HG03066 (cell line): ENCODE results near the gene NCOR1.
"Not testable (repeated sequence)": the region's sequence is repeated elsewhere in the genome, so short reads cannot be mapped to it uniquely, and the experiment has no call there.

Source experiments
- ATAC-seq: cut with Tn5 transposase; IDR thresholded peaks from one replicate; pipeline ENCODE4 v1.9.1; 2021; ENCODE audit warnings: low read depth; ENCODE audit not compliant: unreplicated experiment

Gene NCOR1

DNA sequence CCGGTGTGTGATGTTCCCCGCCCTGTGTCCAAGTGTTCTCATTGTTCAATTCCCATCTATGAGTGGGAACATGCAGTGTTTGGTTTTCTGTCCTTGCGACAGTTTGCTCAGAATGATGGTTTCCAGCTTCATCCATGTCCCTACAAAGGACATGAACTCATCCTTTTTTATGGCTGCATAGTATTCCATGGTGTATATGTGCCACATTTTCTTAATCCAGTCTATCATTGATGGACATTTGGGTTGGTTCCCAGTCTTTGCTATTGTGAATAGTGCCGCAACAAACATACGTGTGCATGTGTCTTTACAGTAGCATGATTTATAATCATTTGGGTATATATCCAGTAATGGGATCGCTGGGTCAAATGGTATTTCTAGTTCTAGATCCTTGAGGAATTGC, 63.0 kb downstream of the NCOR1 start:
- ATAC-seq: not testable (repeated sequence)

- ATAC-seq: no peak
Observed at GRCh38 chr17:16150251-16150856, 65.0 kb downstream of the NCOR1 start.

DNA sequence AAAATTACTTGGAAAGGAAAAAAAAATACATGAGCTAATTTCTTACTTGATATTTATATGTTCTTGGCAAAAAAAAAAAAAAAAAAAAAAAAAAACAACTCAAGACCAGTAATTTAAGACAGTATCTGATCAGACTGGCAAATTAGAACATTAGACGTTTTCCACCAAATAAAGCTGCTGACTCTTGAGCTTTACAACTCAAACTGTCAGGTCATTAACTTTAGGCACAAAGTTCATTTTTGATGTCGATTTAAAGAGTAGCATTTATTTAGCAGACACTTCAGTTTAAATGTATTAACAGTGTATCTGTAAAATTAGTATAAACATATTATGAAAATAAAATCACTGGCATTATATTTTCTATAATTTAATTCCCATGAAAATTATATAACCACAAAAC, 66.7 kb downstream of the NCOR1 start:
- ATAC-seq: no peak

GRCh38 chr17:16145319-16145890, 69.9 kb downstream of the NCOR1 start:
- not testable (repeated sequence) for ATAC-seq

DNA sequence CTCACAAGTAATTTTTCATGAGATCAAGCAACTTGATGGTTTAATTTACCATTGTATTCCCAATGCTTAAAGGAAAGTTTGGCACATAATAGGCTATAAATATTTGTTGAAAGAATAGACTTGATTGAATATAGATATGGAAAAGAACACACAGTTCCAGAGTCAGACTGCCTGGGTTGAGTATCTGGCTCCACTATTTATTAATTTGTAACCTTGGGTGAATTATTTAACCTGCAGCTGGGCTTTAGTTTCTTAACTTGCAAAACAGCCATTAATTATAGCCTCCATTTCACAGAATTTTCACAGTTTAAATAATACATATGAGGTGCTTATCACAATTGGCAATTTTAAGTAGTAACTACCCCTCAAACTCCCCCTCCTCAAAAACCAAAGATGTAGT, 73.6 kb downstream of the NCOR1 start:
- ATAC-seq: no peak

GRCh38 chr17:16140854-16141253, 74.5 kb downstream of the NCOR1 start:
- ATAC-seq: no peak

DNA sequence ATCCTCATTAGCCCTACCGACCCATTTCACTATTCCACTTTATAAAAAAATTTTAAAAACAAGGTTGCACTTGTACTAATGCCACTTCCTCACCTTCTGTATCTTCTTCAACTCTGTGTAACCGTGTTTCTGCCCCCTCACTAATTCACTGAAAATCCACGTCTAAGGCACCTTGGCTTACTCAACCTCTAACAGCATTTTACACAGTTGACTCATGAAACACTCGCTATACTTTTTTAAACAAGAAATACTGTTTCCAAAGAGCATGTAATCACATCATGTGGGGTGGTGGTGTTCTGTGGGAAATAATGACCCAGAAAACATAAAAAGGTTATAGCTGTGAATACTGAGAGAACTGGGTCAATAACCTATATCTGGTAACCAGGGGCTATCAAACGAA, 79.9 kb downstream of the NCOR1 start:
- ATAC-seq: no peak

GRCh38 chr17:16131593-16131992, 83.7 kb downstream of the NCOR1 start:
- ATAC-seq: no peak

GRCh38 chr17:16129441-16130205, 85.7 kb downstream of the NCOR1 start:
- no peak for ATAC-seq

- no peak for ATAC-seq
Observed at GRCh38 chr17:16123531-16123930, 91.8 kb downstream of the NCOR1 start.

DNA sequence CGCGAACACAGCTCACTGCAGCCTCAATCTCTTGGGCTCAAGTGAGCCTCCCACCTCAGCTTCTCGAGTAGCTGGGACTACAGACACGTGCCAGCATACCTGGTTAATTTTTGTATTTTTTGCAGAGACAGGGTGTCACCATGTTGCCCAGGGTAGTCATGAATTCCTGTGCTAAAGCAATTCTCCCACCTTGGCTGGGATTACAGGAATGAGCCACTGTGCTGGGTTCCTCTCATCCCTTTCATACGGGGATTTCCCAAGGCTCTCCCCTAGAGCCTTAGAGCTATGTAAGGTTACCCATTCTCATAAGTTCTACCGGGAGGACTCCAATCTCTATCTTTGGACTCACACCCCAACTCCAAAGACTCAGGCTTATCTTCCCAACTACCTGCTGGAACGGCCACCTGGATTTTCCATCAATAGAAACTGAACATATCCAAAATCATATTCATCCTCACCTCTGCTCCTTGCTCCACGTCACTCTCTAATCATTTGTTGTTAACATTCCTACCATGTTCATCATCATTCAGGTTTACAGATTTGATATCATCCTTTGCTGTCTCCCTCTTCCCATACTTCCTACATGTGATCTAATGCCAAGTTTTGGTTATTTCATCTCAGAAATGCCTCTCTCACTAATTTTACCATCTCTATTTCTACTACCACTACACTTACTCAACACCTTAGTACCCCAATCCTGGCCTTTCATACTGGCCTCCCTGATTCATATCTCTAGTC, 92.5 kb downstream of the NCOR1 start:
- ATAC-seq: no peak

DNA sequence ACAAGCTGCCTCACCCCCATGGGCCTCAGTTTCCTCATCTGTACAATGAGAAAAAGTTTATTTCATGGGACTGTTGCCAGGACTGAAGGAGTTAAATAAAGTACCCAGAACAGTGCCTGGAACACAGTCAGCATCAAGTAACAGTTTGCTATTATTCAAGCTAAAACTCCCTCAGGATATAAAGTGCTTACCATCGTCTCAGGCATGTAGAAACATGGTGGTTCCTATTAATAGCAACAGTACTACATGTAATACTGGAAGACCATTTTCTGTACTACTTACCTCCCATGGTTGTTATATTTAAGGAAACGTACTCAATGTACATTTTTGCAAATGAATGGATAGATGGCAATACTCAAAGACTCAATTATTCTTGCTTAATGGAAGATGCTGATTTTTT, 93.4 kb downstream of the NCOR1 start:
- ATAC-seq: no peak

- ATAC-seq: no peak
Observed at GRCh38 chr17:16120937-16121336, 94.4 kb downstream of the NCOR1 start.

- ATAC-seq: no peak
Observed at GRCh38 chr17:16117149-16117548, 98.2 kb downstream of the NCOR1 start.

GRCh38 chr17:16115077-16115698, 100.1 kb downstream of the NCOR1 start:
- ATAC-seq: not testable (repeated sequence)

DNA sequence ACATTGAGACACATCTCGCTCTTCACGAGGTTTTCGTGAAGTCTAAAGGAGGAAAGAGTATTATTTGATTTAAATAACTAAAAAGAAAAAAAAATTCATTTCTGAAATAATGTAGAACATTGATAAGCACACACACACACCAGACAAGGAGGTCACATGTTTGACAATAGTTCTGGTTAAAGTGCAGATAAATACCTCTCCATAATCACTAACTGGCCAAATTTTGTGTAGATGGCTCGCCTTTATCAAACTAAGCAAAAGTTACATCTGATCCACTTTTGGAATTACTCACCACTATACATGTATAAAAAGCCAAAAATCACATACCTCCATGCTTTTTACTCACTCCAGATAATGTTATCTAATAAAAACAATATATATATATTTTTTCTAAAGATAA, 106.5 kb downstream of the NCOR1 start:
- no peak for ATAC-seq

- ATAC-seq: no peak
Observed at GRCh38 chr17:16108386-16108785, 106.9 kb downstream of the NCOR1 start.

DNA sequence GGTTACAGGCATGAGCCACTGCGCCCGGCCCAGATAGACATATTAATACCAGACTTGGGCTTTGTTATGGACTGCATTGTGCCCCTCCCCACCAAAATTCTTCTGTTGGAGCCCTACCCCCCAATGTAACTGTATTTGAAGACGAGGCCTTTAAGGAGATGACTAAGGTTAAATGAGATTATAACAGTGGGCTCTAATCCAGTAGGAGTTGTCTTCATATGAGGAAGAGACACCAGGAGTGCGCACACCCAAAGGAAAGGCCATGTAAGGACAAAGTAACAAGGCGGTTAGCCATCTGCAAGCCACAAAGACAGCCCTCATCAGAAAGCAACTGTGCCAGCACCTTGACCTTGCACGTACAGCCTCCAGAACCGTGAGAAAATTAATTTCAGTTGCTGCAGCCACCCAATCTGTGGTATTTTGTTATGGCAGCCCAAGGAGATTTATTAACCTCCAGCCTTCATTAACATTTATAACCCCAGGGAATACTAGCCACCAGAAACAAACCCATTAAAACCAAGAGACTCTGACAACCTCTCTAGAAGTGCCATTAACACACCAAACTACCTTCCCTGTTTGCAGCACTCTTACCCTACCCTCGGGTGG, 108.1 kb downstream of the NCOR1 start:
- no peak for ATAC-seq

DNA sequence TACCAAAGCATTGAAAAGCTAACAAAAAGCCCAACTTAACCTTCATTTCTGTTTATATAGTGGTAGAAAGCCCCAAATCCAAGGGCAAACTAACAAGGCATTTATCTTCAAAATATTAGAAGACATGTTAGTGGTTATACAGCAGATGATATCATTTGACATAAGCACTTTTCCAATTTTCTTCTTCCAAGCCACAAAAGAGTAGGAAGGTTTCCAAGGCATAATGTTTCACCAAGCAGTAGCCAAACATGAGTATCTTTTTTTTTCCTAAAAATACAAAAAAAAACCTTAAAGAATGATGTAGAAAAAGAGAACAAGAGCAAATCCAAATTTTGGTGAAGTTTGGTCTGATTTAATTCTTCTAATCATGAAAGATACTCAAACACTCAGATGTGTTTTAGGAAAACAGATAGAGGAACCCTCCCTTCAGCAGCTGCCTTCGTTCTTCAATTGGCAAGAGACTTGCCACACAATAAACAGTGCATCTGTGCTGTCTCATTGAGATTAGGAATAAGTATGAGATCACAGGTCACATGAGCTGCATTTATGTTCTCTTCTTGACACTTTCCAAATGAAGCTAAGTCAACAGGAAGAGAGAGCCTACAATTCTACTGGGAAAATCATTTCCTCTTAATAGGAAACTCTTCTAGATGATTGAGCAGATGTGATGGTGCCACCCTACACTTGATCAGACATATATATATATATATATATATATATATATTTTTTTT, 109.0 kb downstream of the NCOR1 start:
- ATAC-seq: no peak

DNA sequence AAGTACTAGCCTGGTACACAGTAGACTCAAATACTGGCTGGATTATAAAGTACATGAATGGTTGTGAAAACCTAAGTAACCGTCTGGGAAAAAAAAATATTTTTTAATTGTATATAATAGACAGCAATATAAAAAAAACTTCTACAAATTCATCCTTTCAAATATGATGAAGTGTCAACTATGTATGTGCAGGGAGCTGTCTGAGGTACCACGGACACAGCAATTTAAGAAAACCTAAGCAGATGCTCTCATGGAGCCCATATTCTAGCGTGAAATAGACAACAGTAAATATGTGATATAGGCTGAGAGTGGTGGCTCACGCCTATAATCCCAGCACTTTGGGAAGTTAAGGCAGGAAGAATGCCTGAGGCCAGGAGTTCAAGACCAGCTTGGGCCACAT, 111.1 kb downstream of the NCOR1 start:
- ATAC-seq: no peak
